ENCODE data around the gene CPO.

DNA sequence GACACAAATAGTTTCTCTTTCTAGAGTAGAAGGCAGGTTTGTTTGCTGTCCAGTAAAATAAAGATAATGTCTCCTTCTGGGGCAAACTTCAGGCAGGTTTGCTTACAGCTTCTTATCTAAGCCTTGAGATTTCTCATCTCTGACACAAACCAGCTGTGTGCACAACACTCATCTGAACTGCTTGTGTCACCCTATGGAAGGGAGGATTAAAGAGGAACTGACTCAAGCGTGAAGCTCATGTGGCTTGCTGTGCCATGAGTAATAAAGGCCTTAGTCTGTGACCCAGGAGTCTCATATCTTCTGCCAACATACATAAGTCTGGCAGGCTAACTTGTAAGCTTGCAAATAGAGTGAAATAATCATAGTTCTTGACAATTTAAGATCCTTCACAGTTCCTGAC lies 24.2 kb upstream of the CPO start:
- TF ChIP-seq ARNTL (CRISPR knock-in tag; IDR thresholded peaks at IDR 0.05; ENCODE audit: borderline replicate concordance, low read depth), result no peak
- TF ChIP-seq, protein P1, sequence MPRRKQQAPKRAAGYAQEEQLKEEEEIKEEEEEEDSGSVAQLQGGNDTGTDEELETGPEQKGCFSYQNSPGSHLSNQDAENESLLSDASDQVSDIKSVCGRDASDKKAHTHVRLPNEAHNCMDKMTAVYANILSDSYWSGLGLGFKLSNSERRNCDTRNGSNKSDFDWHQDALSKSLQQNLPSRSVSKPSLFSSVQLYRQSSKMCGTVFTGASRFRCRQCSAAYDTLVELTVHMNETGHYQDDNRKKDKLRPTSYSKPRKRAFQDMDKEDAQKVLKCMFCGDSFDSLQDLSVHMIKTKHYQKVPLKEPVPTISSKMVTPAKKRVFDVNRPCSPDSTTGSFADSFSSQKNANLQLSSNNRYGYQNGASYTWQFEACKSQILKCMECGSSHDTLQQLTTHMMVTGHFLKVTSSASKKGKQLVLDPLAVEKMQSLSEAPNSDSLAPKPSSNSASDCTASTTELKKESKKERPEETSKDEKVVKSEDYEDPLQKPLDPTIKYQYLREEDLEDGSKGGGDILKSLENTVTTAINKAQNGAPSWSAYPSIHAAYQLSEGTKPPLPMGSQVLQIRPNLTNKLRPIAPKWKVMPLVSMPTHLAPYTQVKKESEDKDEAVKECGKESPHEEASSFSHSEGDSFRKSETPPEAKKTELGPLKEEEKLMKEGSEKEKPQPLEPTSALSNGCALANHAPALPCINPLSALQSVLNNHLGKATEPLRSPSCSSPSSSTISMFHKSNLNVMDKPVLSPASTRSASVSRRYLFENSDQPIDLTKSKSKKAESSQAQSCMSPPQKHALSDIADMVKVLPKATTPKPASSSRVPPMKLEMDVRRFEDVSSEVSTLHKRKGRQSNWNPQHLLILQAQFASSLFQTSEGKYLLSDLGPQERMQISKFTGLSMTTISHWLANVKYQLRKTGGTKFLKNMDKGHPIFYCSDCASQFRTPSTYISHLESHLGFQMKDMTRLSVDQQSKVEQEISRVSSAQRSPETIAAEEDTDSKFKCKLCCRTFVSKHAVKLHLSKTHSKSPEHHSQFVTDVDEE (CRISPR knock-in tag; IDR thresholded peaks at IDR 0.05), result no peak

All from SK-N-SH treated with all-trans-retinoic acid at 6 μM for 48 hours (cell line).